ENCODE results near the gene MYH11. TPM values are rescaled to one million over a fixed set of nuclear protein-coding genes. Genes with fewer than 3 reads are reported as not detected.

Gene MYH11
- total and polyA plus RNA-seq, 2 experiments from 2014 or later: 1.6 to 5.9 TPM

- Mint-ChIP-seq H3K9me3 (no peaks in the 10 kb centered on the region; the same call in 2 of the 3 replicates), H3K27me3 (ENCODE audit: insufficient read depth, low read depth, poor library complexity) (peaks cover 4% of the 10 kb centered on the region), H3K36me3 (ENCODE audit: low read depth) (peaks cover 12% of the 10 kb centered on the region; the same call in 2 of the 3 replicates), H3K4me3 (peak overlapping the region; percentile 100), H3K27ac (no peak overlapping the region), H3K4me1 (peaks cover 11% of the 10 kb centered on the region)
- no peak overlapping the region for H2AFZ ChIP-seq
- TF ChIP-seq JUNB (IDR thresholded peaks at IDR 0.05; ENCODE audit: unreplicated experiment) (no peak), EZH2phosphoT487 (IDR thresholded peaks at IDR 0.05; ENCODE audit: unreplicated experiment) (no peak), ETS1 (IDR thresholded peaks at IDR 0.05) (no peak), CTCF (conservative IDR thresholded peaks at IDR 0.05; ENCODE audit: low read depth in 2 of 2) (no peak), ZNF114 (CRISPR knock-in tag; IDR thresholded peaks at IDR 0.05) (no peak), CREB1 (CRISPR knock-in tag; IDR thresholded peaks at IDR 0.05; ENCODE audit: low read depth) (no peak), NANOG (IDR thresholded peaks at IDR 0.05; ENCODE audit: borderline replicate concordance) (no peak), EZH2 (IDR thresholded peaks at IDR 0.05; ENCODE audit: low read depth, unreplicated experiment) (no peak), ZNF331 (CRISPR knock-in tag; IDR thresholded peaks at IDR 0.05; ENCODE audit: low read depth) (no peak), STAT1 (IDR thresholded peaks at IDR 0.05; ENCODE audit: unreplicated experiment) (no peak), ZNF462 (CRISPR knock-in tag; IDR thresholded peaks at IDR 0.05) (no peak), POLR2AphosphoS5 (IDR thresholded peaks at IDR 0.05; ENCODE audit: low read depth) (no peak)
- TF ChIP-seq, protein P1, sequence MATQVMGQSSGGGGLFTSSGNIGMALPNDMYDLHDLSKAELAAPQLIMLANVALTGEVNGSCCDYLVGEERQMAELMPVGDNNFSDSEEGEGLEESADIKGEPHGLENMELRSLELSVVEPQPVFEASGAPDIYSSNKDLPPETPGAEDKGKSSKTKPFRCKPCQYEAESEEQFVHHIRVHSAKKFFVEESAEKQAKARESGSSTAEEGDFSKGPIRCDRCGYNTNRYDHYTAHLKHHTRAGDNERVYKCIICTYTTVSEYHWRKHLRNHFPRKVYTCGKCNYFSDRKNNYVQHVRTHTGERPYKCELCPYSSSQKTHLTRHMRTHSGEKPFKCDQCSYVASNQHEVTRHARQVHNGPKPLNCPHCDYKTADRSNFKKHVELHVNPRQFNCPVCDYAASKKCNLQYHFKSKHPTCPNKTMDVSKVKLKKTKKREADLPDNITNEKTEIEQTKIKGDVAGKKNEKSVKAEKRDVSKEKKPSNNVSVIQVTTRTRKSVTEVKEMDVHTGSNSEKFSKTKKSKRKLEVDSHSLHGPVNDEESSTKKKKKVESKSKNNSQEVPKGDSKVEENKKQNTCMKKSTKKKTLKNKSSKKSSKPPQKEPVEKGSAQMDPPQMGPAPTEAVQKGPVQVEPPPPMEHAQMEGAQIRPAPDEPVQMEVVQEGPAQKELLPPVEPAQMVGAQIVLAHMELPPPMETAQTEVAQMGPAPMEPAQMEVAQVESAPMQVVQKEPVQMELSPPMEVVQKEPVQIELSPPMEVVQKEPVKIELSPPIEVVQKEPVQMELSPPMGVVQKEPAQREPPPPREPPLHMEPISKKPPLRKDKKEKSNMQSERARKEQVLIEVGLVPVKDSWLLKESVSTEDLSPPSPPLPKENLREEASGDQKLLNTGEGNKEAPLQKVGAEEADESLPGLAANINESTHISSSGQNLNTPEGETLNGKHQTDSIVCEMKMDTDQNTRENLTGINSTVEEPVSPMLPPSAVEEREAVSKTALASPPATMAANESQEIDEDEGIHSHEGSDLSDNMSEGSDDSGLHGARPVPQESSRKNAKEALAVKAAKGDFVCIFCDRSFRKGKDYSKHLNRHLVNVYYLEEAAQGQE (IDR thresholded peaks at IDR 0.05; ENCODE audit: unreplicated experiment): no peak
- peak overlapping the region; percentile 94 for H3K4me2 ChIP-seq
- H3K4me1 ChIP-seq (ENCODE audit: insufficient read depth): peaks cover 5% of the 10 kb centered on the region; the same call in 1 of the 2 replicates
- ATAC-seq (no peak), DNase-seq (ENCODE audit: low spot score) (no peak)
- no peak overlapping the region for H3K27ac ChIP-seq (ENCODE audit: low read depth)
- H3F3A ChIP-seq (replicated peaks; ENCODE audit: low read depth): peaks cover 5% of the 10 kb centered on the region; the same call in 1 of the 2 replicates
- H3K36me3 ChIP-seq (ENCODE audit: insufficient read depth): no peaks in the 10 kb centered on the region
- H3K9me2 ChIP-seq (ENCODE audit: insufficient read depth): no peaks in the 10 kb centered on the region
- H3K4me3 ChIP-seq: peak overlapping the region; percentile 91
- peaks cover 47% of the 10 kb centered on the region for H3K79me2 ChIP-seq (replicated peaks; ENCODE audit: insufficient read depth)
- H3K27me3 ChIP-seq (ENCODE audit: insufficient read depth): no peaks in the 10 kb centered on the region
- peaks cover 8% of the 10 kb centered on the region; the same call in 1 of the 2 replicates for H4K20me1 ChIP-seq (replicated peaks; ENCODE audit: insufficient read depth)
Observed at GRCh38 chr16:15887283-15887682, 30.5 kb upstream of the MYH11 start.
